HG03565 (cell line): Measurements from ENCODE around the gene QSOX1.

ENCODE experiments used
- ATAC-seq: cut with Tn5 transposase; IDR thresholded peaks from one replicate; pipeline ENCODE4 v1.9.1; 2021; ENCODE audit warnings: mild to moderate bottlenecking, moderate library complexity; ENCODE audit not compliant: unreplicated experiment

The QSOX1 gene

GRCh38 chr1:180168786-180169639 lies 14.3 kb downstream of the QSOX1 start:
- no peak for ATAC-seq

GRCh38 chr1:180169640-180170195 lies 15.0 kb downstream of the QSOX1 start:
- no peak for ATAC-seq

- ATAC-seq = no peak
Measured at GRCh38 chr1:180170546-180171151, 16.0 kb downstream of the QSOX1 start.

GRCh38 chr1:180171691-180172090 lies 17.0 kb downstream of the QSOX1 start:
- no peak for ATAC-seq

GRCh38 chr1:180173451-180173850 lies 18.8 kb downstream of the QSOX1 start:
- no peak for ATAC-seq

- ATAC-seq = no peak
Measured at GRCh38 chr1:180173952-180174351, 19.3 kb downstream of the QSOX1 start.

GRCh38 chr1:180175291-180175690 lies 20.6 kb downstream of the QSOX1 start:
- ATAC-seq = no peak

GRCh38 chr1:180175806-180176205 lies 21.1 kb downstream of the QSOX1 start:
- ATAC-seq = no peak

GRCh38 chr1:180176965-180177364 lies 22.3 kb downstream of the QSOX1 start:
- ATAC-seq = no peak

- ATAC-seq = no peak
Measured at GRCh38 chr1:180177931-180178330, 23.3 kb downstream of the QSOX1 start.

GRCh38 chr1:180178511-180179161 lies 24.0 kb downstream of the QSOX1 start:
- no peak for ATAC-seq

- ATAC-seq = no peak
Measured at GRCh38 chr1:180179162-180179957, 24.7 kb downstream of the QSOX1 start.

- no peak for ATAC-seq
Measured at GRCh38 chr1:180181048-180181447, 26.4 kb downstream of the QSOX1 start.

- no peak for ATAC-seq
Measured at GRCh38 chr1:180181996-180182642, 27.4 kb downstream of the QSOX1 start.

GRCh38 chr1:180182643-180183311 lies 28.1 kb downstream of the QSOX1 start:
- ATAC-seq = no peak

- ATAC-seq = no peak
Measured at GRCh38 chr1:180183426-180183825, 28.8 kb downstream of the QSOX1 start.

- ATAC-seq = no peak
Measured at GRCh38 chr1:180184041-180184440, 29.4 kb downstream of the QSOX1 start.

- ATAC-seq = no peak
Measured at GRCh38 chr1:180185281-180185680, 30.6 kb downstream of the QSOX1 start.

- no peak for ATAC-seq
Measured at GRCh38 chr1:180185971-180186645, 31.4 kb downstream of the QSOX1 start.
